RWPE1 (cell line): ENCODE results near the gene RSPH6A.

ENCODE experiments used
- CTCF ChIA-PET: fragments of 350-600 bp; sonication (Branson Sonifier 250); formaldehyde crosslinking; extraction: SDS; loops from one replicate; lab custom pipeline; 2021; lab: Yijun Ruan, JAX
- POLR2A ChIA-PET: fragments of 400-600 bp; formaldehyde crosslinking; extraction: SDS; loops from one replicate; lab custom pipeline; 2020; ENCODE audit warnings: antibody characterized with exemption; ENCODE audit not compliant: low non-redundant PET; lab: Yijun Ruan, JAX
- DNase-seq: peaks from one replicate; pipeline ENCODE4 v3.0.0; 2012; ENCODE audit warnings: low spot score
- H3K27ac ChIP-seq: fragments of 450-650 bp; 2 replicates; pipeline ENCODE4 v1.5.1; 2017
- CTCF ChIP-seq: fragments of 450-650 bp; conservative IDR thresholded peaks from 2 replicates; pipeline ENCODE4 v1.5.1; 2017; ENCODE audit warnings: low read depth, mild to moderate bottlenecking

RSPH6A gene

GRCh38 chr19:45812297-45812696 lies 2.8 kb downstream of the RSPH6A start:
- ChIA-PET CTCF (interaction anchor here (0.6 kb wide), 1 partner anchor 12 kb away, joined by 3 read pairs; no protein-coding TSS in a partner anchor), POLR2A (no interaction called here)
- peak overlapping the region; percentile 75 for H3K27ac ChIP-seq
- no peak for TF ChIP-seq CTCF
- DNase-seq = no peak

GRCh38 chr19:45809643-45810159 lies 5.4 kb downstream of the RSPH6A start:
- H3K27ac ChIP-seq = peak overlapping the region; percentile 89
- DNase-seq = no peak
- CTCF ChIA-PET = no interaction called here
- POLR2A ChIA-PET = no interaction called here
- TF ChIP-seq CTCF = no peak

GRCh38 chr19:45805719-45806118 lies 9.4 kb downstream of the RSPH6A start:
- TF ChIP-seq CTCF = no peak
- DNase-seq = no peak
- POLR2A ChIA-PET = no interaction called here
- no peak overlapping the region for H3K27ac ChIP-seq
- CTCF ChIA-PET = interaction anchor here (0.7 to 1.8 kb wide), 3 partner anchors 11 to 36 kb away, joined by 3 to 5 read pairs (median 4); no protein-coding TSS in a partner anchor

- no peak for DNase-seq
- TF ChIP-seq CTCF = no peak
- ChIA-PET CTCF (interaction anchor here (0.6 to 1.2 kb wide), 3 partner anchors 12 to 1208 kb away, joined by 3 to 5 read pairs (median 3); no protein-coding TSS in a partner anchor), POLR2A (no interaction called here)
- H3K27ac ChIP-seq = peak overlapping the region; percentile 19; the same call in 1 of the 2 replicates
Measured at GRCh38 chr19:45804959-45805230, 10.2 kb downstream of the RSPH6A start.

- no peak for DNase-seq
- ChIA-PET POLR2A (no interaction called here), CTCF (interaction anchor here (0.6 to 1.2 kb wide), 2 partner anchors 12 to 1208 kb away, joined by 3 to 5 read pairs; no protein-coding TSS in a partner anchor)
- TF ChIP-seq CTCF = no peak
- peak overlapping the region; percentile 19; the same call in 1 of the 2 replicates for H3K27ac ChIP-seq
Measured at GRCh38 chr19:45804140-45804958, 10.8 kb downstream of the RSPH6A start.

- 0 out of 2 replicates have a peak overlapping the region, but pooled peaks have one; percentile 1 for H3K27ac ChIP-seq
- ChIA-PET POLR2A (no interaction called here), CTCF (interaction anchor here (0.6 to 1.9 kb wide), 2 partner anchors 15 to 29 kb away, joined by 5 to 9 read pairs; no protein-coding TSS in a partner anchor)
- DNase-seq = no peak
- no peak for TF ChIP-seq CTCF
Measured at GRCh38 chr19:45801603-45802175, 13.4 kb downstream of the RSPH6A start.
